Activated CD4-positive, alpha-beta memory T cell treated with anti-CD3 and anti-CD28 coated beads for 36 hours (primary cell): ENCODE results near the gene ARHGDIA. TPM values are rescaled to one million over a fixed set of nuclear protein-coding genes. Genes with fewer than 3 reads are reported as not detected.

Experiments
- CTCF ChIA-PET: fragments of 350-600 bp; sonication (Branson Sonifier 250); formaldehyde crosslinking; loops from one replicate; lab custom pipeline; 2021; ENCODE audit warnings: antibody characterized with exemption, inconsistent platforms; lab: Charles Lee
- POLR2A ChIA-PET: fragments of 350-600 bp; sonication (Branson Sonifier 250); formaldehyde crosslinking; loops from one replicate; lab custom pipeline; 2021; ENCODE audit warnings: antibody characterized with exemption; lab: Charles Lee
- DNase-seq: peaks from one replicate; pipeline ENCODE4 v3.0.0-alpha.2; 2020
- H3K27ac Mint-ChIP-seq: one replicate; pipeline ENCODE4 v1.8.0; 2021; ENCODE audit warnings: mixed read lengths
- H3K27me3 Mint-ChIP-seq: one replicate; pipeline ENCODE4 v1.8.0; 2021; ENCODE audit warnings: mixed read lengths
- H3K36me3 Mint-ChIP-seq: one replicate; pipeline ENCODE4 v1.8.0; 2021; ENCODE audit warnings: mixed read lengths
- H3K4me1 Mint-ChIP-seq: one replicate; pipeline ENCODE4 v1.8.0; 2021; ENCODE audit warnings: low read depth, mixed read lengths
- H3K4me3 Mint-ChIP-seq: one replicate; pipeline ENCODE4 v1.8.0; 2021; ENCODE audit warnings: mild to moderate bottlenecking, mixed read lengths
- H3K9me3 Mint-ChIP-seq: one replicate; pipeline ENCODE4 v1.8.0; 2021; ENCODE audit warnings: mixed read lengths
- intact Hi-C: fragments of 100-400 bp; cut with micrococcal nuclease; formaldehyde crosslinking; loops from one replicate; pipeline ENCODE4 v1.15.1; 2023
- total RNA-seq, 2 experiments: library from RNA; stranded (reverse); gene quantifications; one replicate each; pipeline ENCODE4 v1.2.3, GENCODE V29; 2021

ARHGDIA gene
- total RNA-seq, 2 experiments from 2014 or later = 526 to 531 TPM

DNA sequence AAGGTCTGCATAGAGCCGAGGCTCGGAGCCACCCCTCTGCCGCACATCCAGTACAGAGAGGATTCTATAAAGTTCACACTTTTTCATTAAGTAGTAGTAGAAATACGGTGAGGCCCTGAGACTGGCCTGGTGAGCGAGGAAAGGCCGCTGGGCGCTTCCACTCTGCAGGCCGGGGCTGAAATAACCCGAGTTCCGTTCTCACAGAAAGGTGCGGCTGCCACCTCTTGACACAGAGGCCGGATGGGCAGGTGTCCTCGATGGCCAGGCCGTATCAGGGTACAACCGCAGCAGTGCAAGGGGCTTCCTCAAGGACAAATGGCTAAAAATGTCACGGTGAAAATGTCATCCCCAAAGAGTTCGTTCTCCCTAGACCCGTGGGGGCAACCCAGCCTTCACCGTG lies 40.8 kb upstream of the ARHGDIA start:
- DNase-seq = no peak
- intact Hi-C loops = loop anchor here (5.0 kb wide), 2 partner anchors 40 to 50 kb away; partner anchors contain the start of genes ARHGDIA and NOTUM
- no peak overlapping the region for H3K4me3 Mint-ChIP-seq
- H3K4me1 Mint-ChIP-seq = peaks cover 15% of the 10 kb centered on the region
- CTCF ChIA-PET = no interaction called here
- H3K27me3 Mint-ChIP-seq = no peaks in the 10 kb centered on the region
- POLR2A ChIA-PET = interaction anchor here (1.1 kb wide), 1 partner anchor 14 kb away, joined by 3 read pairs; no protein-coding TSS in a partner anchor
- peaks cover 27% of the 10 kb centered on the region for H3K36me3 Mint-ChIP-seq
- no peaks in the 10 kb centered on the region for H3K9me3 Mint-ChIP-seq
- no peak overlapping the region for H3K27ac Mint-ChIP-seq

DNA sequence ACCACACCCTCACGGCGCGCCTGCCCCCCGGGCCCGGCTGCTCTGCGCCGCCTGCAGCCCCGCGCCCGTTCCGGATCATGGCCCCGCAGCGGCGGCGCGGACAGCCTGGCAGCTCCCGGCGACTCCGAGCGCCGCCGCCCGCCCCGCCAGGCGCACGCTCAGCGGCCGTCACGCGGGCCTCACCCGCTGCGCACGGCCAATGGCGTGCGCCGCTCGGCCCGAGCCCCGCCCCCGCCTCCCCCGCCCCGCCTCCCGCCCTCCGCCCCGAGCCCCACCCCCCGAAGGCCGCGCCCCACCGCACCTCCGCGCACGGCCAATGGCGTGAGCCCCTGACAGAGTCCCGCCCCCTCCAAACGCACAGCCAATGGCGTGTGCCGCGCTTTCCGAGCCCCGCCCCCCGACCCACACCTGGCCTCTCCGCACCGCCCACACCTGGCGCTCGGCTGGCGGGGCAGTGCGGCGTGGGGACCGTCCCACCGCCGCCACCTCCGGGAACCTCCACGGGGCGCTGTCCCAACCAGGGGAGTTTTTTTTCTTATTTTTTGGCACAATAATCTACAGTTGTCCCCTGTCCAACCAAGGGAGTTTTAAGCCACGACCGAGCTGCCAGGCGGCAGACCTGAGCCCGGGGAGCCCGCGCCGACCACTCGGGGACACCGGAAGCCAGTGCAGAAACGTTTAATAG lies 40.3 kb upstream of the ARHGDIA start, which contains the start of gene PCYT2:
Gene PCYT2, minus strand, starts transcription at position 123 of the 685 bp plus-strand sequence. Its CDS starts 44 bp downstream, at position 79.
- POLR2A ChIA-PET = interaction anchor here (0.6 to 1.1 kb wide), 3 partner anchors 15 to 45 kb away, joined by 3 read pairs; partner anchors contain the start of genes ALYREF and ANAPC11
- Mint-ChIP-seq H3K4me3 (peak within 1 kb of the TSS; percentile 85), H3K9me3 (no peaks in the 10 kb centered on the region), H3K27me3 (no peaks in the 10 kb centered on the region), H3K4me1 (peaks cover 11% of the 10 kb centered on the region), H3K36me3 (peaks cover 26% of the 10 kb centered on the region), H3K27ac (no peak within 1 kb of the TSS)
- intact Hi-C loops = loop anchor here (5.0 kb wide), 2 partner anchors 39 to 51 kb away; partner anchors contain the start of genes ARHGDIA and NOTUM
- CTCF ChIA-PET = no interaction called here
- DNase-seq = peak; percentile 95

DNA sequence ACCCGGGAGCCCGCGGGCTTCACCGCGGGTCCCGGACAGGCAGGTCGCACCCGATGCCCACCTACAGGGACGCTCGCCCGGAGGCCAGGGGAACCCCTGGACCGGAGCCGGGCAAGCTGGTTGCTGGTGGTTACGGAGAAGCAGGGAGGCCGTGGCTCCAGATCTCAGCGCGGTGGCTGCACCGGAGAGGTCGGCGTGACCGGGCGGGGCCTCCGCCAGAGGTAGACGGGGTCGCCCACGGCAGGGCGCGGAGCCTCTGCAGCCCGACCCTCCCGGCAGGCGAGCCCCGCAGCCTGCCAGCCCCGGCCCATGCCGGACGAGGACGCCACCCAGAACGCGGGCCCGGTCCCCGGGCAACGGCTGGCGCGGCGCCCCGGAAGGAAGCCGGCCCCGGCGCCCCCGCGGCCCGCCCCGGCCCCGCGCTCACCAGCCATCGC lies 39.7 kb upstream of the ARHGDIA start:
- POLR2A ChIA-PET = interaction anchor here (0.6 to 0.7 kb wide), 2 partner anchors 20 to 45 kb away, joined by 3 read pairs; partner anchors contain the start of genes ALYREF and ANAPC11
- H3K36me3 Mint-ChIP-seq = peaks cover 22% of the 10 kb centered on the region

DNA sequence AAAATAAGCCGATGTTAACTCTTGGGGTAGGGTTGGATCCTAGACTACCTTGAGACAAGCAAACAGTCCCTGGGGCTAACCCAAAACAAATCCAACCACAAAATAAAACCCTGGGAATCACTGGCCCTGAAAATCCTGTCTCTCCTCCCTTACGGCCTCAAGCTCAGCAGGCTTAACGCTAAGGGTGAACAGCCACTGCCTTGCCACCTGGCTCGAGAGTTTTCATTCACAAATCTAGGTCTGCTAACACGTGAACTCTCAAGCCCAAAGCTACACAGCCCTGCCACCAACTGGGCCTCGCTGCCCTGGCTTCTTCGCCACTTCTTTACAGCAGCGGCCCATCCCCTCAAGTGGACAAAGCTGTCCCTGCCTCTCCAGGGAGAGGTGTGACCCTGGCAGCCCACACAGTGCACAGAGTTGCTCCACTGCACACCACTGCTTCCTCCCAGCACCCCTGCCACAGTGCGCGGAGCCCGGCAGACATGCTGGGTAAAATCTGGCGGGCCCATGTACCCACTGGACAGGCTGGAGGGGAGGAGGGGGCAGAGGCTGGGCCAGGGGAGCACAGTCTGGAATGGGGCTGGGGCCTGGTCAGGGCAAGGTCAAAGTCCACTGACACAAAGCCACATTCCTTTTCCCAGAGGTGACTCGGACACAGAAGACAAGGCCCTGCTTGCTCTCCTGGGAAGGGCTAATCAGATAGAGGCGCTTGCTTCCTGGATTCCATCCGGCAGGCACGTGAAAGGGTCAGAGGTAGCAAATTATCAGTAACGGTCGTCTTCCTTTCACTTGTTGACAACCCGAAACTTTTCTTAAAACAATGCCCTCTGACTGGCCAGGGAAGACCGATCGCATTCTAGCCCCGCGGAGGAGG lies 39.1 kb upstream of the ARHGDIA start:
- DNase-seq = no peak
- Mint-ChIP-seq H3K27ac (no peak overlapping the region), H3K4me3 (peak overlapping the region; percentile 85), H3K27me3 (no peaks in the 10 kb centered on the region), H3K9me3 (no peaks in the 10 kb centered on the region), H3K36me3 (peaks cover 18% of the 10 kb centered on the region), H3K4me1 (peaks cover 4% of the 10 kb centered on the region)
- POLR2A ChIA-PET = no interaction called here
- intact Hi-C loops = loop anchor here (5.0 kb wide), 2 partner anchors 38 to 52 kb away; partner anchors contain the start of genes ARHGDIA and NOTUM
- CTCF ChIA-PET = interaction anchor here (0.9 kb wide), 1 partner anchor 40 kb away, joined by 4 read pairs; no protein-coding TSS in a partner anchor

More for the DNA sequence above, 39.7 kb upstream of the ARHGDIA start:
- H3K9me3 Mint-ChIP-seq = no peaks in the 10 kb centered on the region
- DNase-seq = no peak
- H3K27me3 Mint-ChIP-seq = no peaks in the 10 kb centered on the region
- H3K27ac Mint-ChIP-seq = no peak overlapping the region
- CTCF ChIA-PET = no interaction called here
- intact Hi-C loops = loop anchor here (5.0 kb wide), 2 partner anchors 39 to 51 kb away; partner anchors contain the start of genes ARHGDIA and NOTUM
- H3K4me3 Mint-ChIP-seq = peak overlapping the region; percentile 85
- peaks cover 7% of the 10 kb centered on the region for H3K4me1 Mint-ChIP-seq

DNA sequence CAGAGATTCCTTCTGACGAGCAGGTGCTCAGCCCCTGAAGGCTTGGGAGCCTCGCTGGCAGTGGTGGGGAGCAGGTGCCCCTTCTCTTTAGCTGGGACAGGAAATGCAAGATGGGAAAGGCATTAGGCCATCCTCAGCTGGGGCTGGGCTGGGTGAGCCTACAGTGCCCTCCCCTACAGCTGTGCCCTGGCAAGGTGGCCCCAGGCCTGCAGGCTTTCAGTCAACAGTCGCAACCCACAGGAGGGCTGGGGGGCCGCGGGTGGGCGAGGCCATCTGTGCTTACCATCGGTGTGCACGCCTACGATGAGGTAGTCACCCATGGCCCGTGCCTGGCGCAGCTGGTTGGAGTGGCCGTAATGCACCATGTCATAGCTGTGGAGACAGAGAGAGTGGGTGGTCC lies 38.1 kb upstream of the ARHGDIA start:
- POLR2A ChIA-PET = no interaction called here
- H3K27ac Mint-ChIP-seq = no peak overlapping the region

DNA sequence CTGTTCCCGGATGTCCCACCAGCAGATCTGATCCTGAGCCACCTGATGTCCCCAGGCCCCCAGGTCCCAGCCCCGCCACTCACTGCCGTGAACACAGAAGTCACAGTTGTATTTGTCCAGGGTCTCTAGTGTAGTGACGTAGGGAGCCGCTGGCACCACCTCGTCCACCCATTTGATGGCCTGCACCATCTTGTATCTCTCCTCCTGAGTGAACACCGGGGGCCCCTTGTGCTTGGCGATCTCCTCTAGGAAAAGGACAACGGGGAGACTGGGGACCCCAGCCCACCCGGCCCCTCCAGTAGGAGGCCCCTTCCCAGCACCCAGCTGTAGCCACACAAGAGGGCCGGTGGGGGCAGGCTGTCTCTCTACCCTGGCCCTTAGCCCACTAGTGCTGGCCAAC lies 37.7 kb upstream of the ARHGDIA start:
- intact Hi-C loops = no loop called here
- no peaks in the 10 kb centered on the region for H3K27me3 Mint-ChIP-seq
- H3K4me1 Mint-ChIP-seq = peaks cover 4% of the 10 kb centered on the region
- H3K27ac Mint-ChIP-seq = no peak overlapping the region
- peaks cover 15% of the 10 kb centered on the region for H3K36me3 Mint-ChIP-seq
- DNase-seq = no peak
- no peak overlapping the region for H3K4me3 Mint-ChIP-seq
- no peaks in the 10 kb centered on the region for H3K9me3 Mint-ChIP-seq
- ChIA-PET POLR2A (interaction anchor here (1.0 kb wide), 1 partner anchor 8 kb away, joined by 3 read pairs; no protein-coding TSS in a partner anchor), CTCF (interaction anchor here (0.9 kb wide), 1 partner anchor 39 kb away, joined by 4 read pairs; no protein-coding TSS in a partner anchor)

More for the DNA sequence above, 38.1 kb upstream of the ARHGDIA start:
- DNase-seq = no peak
- Mint-ChIP-seq H3K4me3 (peak overlapping the region; percentile 12), H3K9me3 (no peaks in the 10 kb centered on the region), H3K27me3 (no peaks in the 10 kb centered on the region), H3K36me3 (peaks cover 15% of the 10 kb centered on the region), H3K4me1 (peaks cover 4% of the 10 kb centered on the region)
- CTCF ChIA-PET = interaction anchor here (0.9 kb wide), 1 partner anchor 39 kb away, joined by 4 read pairs; no protein-coding TSS in a partner anchor
- intact Hi-C loops = no loop called here

DNA sequence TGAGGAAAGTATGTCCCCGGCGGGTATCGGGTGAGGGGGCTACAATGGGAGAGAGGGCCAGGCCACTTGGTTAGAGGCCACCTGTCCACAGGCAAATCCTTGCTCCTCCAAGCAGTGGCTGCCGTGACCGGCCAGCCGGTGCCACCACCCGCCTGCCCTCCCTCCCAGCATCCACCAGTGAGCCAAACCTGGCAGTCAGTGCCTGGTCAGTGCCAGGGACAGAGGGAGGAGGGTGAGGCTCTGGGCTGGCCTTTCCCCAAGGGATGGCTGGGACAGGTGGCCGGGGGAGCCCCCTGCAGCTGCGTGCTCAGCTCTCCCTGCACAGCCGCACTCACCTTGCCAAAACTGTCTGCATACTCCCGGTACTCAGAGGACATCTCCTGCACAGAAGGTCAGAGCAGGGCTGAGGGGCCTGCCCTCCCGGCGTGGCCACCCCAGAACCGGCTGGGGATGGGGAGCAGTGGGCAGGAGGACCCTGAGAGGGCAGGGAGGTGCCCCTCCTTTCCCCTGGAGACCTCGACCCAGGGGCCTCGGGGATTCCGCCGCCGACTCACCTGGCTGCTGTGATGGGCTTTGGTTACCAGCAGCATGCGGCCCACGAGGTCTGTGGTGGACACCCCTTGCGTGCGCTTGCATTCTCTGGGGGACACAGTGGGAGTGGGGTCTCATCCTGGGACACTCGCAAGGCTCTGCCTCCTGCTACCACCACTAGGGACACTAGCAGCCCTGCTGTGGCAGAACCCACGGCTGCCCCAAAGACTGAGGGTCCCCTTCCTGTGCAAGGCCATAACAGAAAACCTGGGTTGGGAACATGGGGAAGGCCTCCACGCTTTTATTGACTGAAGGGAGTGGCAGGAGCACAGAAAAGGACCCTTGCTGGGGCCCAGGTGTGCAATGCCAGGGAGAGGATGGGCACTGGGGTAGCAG lies 36.3 kb upstream of the ARHGDIA start:
- no peak for DNase-seq
- intact Hi-C loops = no loop called here
- CTCF ChIA-PET = no interaction called here
- no peaks in the 10 kb centered on the region for H3K9me3 Mint-ChIP-seq
- no peak overlapping the region for H3K4me3 Mint-ChIP-seq
- peaks cover 7% of the 10 kb centered on the region for H3K36me3 Mint-ChIP-seq
- H3K27ac Mint-ChIP-seq = no peak overlapping the region
- no peaks in the 10 kb centered on the region for H3K27me3 Mint-ChIP-seq
- POLR2A ChIA-PET = interaction anchor here (1.0 kb wide), 1 partner anchor 9 kb away, joined by 3 read pairs; no protein-coding TSS in a partner anchor
- H3K4me1 Mint-ChIP-seq = peaks cover 4% of the 10 kb centered on the region

DNA sequence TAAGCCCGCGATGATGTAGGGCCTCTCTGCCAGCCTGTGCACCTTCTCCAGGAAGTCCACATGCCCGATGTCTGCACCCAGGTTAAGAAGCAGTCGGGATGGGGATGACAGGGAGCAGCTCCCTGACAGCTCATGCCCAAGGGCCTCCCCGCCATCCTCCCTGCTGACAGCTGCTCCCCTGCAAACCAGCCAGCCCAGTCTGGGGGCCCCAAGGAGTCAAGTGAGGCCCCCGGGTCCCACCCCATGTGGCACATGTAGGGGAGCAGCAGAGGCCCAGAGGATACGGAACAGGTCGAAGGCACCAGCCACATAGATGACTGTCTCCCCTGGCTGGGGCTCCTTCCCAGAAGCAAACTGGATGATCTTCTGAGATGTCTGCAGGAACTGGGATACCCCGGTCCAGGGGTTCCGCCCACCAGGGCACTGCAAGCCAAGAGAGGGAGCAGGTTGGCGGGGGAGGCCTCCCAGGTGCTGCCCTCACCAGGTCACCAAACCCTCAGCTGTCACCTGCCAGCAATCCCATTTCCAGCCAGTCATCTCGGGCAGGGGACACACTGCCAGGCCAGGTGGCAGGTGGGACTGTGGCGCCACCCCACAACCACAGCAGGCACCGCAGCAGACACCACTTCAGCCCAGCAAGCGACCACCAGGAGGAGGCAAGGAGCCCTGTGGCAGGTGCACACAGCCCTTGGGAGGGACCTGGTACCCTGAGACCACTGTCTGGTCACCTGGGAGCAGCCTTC lies 35.5 kb upstream of the ARHGDIA start:
- Mint-ChIP-seq H3K4me3 (no peak overlapping the region), H3K27ac (no peak overlapping the region), H3K27me3 (no peaks in the 10 kb centered on the region), H3K4me1 (peaks cover 4% of the 10 kb centered on the region), H3K36me3 (peaks cover 5% of the 10 kb centered on the region), H3K9me3 (no peaks in the 10 kb centered on the region)
- CTCF ChIA-PET = no interaction called here
- intact Hi-C loops = no loop called here
- no peak for DNase-seq
- POLR2A ChIA-PET = no interaction called here

DNA sequence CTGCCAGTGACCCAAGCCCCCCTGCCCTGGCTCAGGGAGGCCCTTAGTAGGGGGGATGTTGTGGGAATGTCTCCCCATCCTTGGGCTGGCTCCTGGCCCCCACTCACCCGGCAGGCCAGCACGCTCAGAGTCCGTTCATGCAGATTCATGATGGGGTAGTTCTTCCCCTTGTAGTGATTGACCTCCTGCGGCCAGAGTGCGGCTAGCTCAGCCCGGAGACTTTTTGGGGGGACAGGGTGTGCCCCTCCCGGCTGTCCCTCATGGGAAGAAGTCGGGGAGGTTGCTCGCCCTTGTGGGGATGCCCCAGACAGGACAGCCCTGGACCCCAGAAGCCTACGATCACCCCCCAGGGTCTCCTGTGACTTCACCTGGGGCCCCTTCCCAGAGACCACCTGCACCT lies 34.9 kb upstream of the ARHGDIA start:
- Mint-ChIP-seq H3K27me3 (peaks cover 5% of the 10 kb centered on the region), H3K36me3 (peaks cover 8% of the 10 kb centered on the region), H3K9me3 (no peaks in the 10 kb centered on the region), H3K27ac (no peak overlapping the region), H3K4me1 (peaks cover 9% of the 10 kb centered on the region), H3K4me3 (no peak overlapping the region)
- intact Hi-C loops = no loop called here
- no peak for DNase-seq
- CTCF ChIA-PET = no interaction called here
- POLR2A ChIA-PET = no interaction called here

DNA sequence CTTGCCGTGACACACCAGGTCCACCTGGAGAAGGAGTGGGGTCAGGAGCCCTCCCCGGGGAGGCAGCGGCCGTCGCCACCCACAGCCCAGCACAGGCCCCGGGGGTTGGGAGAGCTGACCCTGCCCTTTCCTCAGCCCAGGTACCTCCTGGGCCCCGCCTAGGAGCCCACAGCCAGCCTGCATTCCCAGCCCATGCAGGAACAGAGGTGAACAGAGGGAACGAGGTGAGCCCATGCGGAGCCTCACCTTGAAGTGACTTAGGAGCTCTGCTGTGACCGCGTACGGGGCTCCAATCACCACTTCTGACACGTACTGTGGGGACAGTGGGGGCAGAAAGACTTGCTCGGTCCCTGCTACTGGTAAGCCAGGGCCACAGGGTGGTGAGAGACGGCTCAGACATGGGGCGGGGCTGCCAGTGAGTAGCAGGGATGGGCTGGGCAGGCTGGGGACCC lies 34.3 kb upstream of the ARHGDIA start:
- peaks cover 12% of the 10 kb centered on the region for H3K4me1 Mint-ChIP-seq
- ChIA-PET CTCF (no interaction called here), POLR2A (no interaction called here)
- H3K27me3 Mint-ChIP-seq = peaks cover 8% of the 10 kb centered on the region
- H3K4me3 Mint-ChIP-seq = no peak overlapping the region
- intact Hi-C loops = no loop called here
- no peak overlapping the region for H3K27ac Mint-ChIP-seq
- H3K36me3 Mint-ChIP-seq = peaks cover 8% of the 10 kb centered on the region
- DNase-seq = no peak
- H3K9me3 Mint-ChIP-seq = no peaks in the 10 kb centered on the region
